Pulmonary artery endothelial cell (primary cell): ENCODE data around the gene OLFM1. TPM values are rescaled to one million over a fixed set of nuclear protein-coding genes. Genes with fewer than 3 reads are reported as not detected.

Experiments
- DNase-seq: peaks from one replicate; pipeline ENCODE4 v3.0.0-alpha.2; 2011; ENCODE audit warnings: low read depth, low spot score
- total RNA-seq: library from RNA; depleted of rRNA; stranded (reverse); fragments of >200 nt; gene quantifications from 2 replicates; pipeline ENCODE4 v1.2.3, GENCODE V29; 2014

OLFM1 gene
- total RNA-seq, 1 donor from 2014 or later: 0.13 TPM

DNA sequence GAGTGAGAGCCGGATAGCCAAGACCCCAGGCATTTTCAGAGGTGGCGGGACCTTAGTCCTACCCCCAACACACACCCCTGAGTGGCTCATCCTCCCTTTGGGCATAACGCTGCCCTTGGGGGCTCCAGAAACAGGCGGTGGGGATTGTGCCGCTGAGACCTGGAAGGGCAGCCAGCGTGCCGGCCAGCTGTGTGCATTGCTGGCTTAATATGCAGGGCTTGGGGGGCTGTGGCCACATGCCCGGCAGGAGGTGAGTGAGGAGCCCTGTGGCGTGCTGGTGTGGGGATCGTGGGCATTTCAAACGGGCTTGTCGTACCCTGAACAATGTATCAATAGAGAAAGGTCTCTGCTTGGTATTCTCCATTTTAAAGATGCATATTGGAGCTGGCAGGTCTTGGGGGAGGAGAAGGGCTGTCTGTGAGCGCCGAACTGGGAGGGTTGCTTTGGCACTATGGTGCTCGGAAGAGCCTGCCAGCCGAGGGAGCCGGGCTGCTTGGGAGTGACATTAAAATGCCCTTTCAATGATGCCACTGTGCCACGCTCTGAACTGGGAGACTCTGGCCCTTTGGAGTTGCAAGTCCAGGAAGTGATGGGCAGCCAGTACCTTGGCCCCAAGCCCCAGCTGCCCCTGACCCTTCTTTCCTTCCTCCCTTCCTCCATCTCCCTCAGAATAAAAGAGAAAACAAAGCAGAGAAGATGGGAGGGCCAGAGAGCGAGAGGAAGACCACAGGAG lies 11.2 kb upstream of the OLFM1 start:
- no peak for DNase-seq

DNA sequence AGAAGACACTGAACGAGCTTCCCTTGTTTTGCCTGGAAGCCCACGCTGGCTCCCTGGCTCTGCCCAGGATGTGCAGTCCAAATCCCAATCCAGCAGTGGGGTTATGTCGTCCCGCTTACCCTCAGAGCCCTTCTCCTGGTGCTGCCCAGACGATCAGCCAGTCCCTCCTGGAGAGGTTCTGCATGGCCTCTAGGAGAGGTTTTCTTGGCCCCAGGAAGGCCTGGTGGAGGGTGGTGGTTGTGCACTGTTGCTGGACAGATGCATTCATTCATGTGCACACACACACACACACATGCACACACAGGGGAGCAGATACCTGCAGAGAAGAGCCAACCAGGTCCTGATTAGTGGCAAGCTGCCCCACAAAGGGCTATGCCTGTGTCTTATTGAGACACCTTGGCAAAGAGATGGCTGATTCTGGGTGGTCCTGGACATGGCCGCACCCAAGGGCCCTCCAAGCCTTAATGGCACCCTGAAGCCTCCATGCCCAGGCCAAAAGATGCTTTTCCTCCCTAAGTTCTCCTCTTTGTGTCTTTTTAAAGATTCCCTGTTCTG lies 10.5 kb upstream of the OLFM1 start:
- DNase-seq: no peak

DNA sequence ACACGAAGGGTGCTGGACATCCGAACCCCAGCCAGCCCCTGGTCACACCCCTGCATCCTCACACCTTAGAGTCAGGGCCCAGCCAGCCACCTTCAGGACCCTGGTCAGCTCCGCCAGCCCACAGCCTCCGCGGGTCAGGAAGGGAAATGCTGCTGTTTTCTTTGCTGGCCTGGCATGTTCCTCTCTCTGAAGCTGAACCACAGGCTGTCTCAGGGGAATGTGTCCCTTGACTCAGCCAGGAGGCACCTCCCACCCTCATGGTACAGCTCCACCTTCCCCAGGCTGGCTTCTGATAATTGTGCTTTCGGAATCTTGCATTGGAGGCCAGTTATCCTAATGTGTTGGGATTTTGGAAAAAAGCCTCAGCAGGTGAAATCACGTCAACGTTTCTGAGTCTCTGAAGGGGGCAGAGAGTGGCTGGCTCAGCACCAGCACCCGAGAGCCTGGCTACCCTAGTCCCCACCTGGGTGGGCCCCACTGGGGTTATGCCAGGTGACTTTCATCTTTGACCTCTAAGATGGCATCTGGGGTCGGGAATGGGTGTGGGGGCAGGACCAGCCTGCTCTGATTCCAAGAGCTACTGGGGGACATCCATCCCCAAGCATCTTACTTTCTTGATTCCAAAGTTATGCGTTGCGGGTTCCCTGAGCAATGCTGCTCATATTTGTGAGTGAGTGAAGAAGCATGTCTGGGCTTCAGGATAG lies 9.8 kb upstream of the OLFM1 start:
- DNase-seq: no peak

DNA sequence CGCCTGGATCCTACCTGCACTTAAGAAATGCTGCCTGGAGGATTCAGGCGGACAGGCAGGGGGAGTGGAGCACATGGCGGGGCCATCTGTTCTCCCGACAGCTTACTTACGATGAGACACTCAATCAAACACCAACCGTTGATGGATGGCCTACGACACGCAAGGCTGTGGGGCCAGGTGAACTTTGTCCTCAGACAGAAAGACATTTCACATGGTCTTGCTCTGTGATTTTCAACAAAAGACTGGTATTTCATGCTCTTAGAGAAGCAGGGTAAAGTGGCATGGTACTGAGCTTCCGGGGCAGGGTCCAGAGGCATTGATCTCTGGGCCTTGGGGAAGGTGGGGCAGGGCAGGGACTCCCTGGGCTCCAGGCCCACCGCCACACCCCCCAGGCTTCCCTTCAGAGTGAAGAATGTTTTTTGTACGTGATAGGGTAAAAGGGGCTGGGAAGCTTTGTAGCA lies 9.1 kb upstream of the OLFM1 start:
- no peak for DNase-seq

DNA sequence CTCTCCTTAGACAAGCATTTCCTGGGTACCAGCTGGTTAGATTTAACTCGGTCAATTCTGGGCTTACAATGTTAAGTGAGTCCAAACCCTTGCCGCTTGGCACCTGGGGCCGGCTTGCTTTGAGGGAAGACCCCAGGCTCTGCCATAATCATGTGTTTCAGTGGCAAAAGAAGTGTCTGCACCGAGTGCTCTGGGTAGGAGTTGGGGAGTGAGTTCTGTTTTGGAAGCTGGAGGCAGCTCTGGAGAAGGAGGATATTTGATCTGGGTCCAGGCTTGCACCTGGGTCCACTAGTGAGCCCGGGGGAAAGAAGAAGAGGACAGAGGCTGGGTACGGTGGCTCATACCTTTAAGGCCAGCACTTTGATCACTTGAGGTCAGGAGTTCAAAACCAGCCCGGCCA lies 8.4 kb upstream of the OLFM1 start:
- no peak for DNase-seq

DNA sequence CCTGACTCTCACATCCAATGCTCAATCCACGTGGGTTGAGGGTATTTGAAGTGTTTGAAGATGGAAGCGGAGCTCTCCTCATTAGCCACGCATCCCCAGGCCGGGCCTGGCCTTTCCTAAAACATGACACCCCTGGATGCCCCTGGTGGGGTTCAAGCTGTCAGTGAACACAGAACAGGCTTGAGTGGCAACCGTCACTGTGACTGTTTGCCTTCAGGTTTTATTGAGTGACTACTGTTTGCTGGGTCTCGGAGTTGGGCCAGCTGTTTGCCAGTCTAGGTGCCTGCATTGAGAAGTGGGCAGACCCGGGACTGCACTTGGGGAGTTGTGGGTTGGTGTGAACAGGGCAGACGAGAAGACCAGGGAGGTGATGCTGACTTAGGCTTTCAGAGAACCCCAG lies 7.8 kb upstream of the OLFM1 start:
- DNase-seq: no peak

DNA sequence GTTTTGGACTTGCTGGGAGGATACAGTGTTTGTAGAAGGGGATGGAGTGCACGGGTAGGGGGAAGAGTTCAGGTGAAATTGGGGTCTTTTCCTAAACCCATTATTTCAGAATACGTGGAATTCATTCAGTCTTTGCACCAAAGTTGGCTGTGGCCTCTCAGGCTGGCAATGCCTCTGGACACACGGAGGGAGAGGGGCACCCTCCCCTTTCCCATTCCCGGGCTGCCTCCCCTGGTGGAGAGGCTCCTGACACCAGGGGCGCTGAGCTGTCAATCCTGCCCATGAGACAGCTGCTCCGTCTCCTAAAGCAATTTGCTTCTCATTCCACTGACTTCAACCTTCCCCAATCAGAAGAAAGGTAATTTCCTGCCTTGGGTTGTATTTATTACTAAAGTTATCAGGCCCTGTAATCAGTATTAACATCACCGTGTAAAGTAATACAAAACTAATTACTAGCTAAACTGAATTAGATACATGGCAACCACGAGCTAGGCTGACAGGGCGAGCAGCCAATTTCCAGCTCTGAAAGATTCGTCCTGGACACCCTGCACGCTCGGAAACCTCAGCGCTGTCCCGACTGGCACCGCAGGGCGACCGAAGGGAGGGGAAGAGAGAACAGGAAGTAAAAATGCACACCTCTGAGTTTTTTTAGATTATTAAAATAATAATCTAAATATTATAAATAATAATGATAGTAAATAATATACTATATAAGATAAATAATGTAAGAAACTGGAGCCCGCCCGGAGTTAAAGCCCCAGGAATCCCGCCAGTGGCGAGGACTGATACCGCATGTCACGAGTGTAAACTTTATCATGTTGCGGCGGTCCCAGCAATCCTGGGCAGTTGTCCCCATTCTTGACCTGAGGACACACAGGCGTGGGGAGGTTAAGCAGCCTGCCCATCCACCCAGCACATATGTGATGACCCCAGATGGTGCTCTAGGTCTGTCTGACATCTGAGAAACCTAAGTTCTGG lies 6.9 kb upstream of the OLFM1 start:
- DNase-seq: no peak

DNA sequence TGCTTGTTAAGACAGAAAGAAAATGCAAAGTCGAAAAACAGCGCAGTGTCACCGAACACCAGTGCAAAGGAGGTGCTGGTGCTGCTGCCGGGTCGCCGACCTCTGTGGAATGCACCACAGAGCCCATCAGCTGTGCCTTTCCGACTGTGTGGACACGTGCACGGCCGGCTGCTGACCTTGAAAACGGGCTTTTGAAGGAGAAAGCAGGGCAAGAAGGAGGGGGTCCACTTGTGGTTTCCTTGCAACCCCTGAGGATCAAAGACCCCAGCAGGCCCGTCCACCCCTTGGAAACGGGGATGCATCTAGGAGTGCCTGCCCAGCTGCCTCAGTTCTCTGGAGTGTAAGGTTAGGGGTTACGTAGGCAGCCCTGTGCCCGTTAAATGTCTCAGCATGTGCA lies 6.2 kb upstream of the OLFM1 start:
- DNase-seq: no peak

DNA sequence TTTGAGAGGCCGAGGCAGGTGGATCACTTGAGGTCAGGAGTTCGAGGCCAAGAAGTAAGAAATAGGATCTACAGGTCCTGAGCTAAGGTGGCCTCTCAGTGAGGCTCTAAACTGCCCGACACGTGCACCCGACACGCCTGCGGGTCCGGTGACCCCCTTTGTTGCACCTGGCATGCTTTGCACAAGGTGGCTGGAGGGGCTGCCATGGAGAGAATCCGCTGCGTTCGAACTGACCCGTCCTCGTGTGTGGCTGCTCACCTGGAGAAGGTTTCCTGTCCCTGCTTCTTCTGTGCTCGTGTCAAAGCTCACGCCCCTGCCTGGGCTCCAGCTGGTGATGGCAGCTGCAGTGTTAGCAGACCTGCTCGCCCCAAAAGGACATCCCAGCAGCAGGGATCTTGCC lies 5.7 kb upstream of the OLFM1 start:
- no peak for DNase-seq

DNA sequence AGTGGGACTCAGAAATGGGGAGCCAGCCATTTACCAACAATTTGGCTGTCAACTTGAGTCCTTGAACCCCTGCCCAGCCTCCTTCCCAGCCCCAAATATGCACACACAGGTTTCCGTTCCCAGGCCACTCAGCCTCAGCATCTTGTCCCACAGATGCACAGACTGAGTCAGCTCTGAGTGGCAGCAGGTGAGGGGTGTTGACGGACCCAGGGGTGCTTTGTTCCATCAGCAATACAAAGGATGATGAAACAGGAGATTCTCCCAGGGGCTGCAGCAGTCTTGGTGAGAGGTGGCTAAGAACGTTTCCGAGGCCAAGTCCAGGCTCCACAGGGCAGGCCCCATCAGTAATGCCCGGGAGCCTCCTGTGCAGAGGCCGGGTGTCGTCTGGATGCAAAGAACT lies 4.9 kb upstream of the OLFM1 start:
- no peak for DNase-seq

DNA sequence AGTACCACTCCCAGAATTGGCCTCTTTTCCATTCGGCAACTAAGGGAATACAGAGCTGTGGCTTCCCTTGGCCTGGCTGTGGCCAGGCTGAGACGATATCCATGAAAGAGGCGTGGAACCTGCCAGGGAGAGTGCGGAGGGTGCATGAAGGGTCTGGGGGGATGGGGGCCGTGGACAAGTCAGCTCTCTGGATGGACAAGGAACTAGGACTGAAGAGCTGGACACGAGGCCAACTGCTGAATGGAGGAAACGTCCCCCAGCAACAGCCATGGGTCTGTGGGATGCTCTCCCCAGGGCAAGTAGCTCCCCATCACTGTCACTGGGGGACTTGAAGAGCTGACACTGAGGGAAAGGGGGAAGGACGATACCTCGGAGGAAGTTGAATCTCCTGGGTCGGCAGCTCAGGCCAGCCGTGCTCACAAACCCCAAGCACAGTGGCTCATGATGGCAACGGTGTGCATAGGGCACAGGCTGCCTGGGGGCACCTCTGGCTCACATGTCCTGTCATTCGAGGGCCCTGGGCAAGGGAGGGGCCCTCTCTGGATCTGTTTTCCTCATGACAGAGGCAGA lies 4.1 kb upstream of the OLFM1 start:
- DNase-seq: no peak

DNA sequence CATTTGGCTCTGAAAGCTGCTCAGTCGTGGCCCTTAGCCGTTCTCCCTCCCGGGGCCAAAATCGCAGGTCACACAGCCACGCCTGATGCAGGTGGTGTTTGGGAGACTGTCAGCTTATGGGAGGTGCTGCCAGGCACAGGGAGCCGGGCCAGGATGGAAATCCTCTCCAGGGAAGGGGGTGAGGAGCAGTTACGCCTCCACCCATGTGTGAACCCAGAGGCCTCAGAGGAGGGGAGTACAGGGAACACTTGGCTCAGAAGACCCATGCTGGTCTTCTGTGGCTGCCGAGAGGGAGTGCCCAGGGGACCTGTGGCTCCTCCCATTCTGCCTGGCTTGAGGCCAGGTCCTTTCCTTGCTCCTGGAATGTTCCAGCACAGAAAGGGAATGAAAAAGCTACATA lies 3.6 kb upstream of the OLFM1 start:
- DNase-seq: no peak

DNA sequence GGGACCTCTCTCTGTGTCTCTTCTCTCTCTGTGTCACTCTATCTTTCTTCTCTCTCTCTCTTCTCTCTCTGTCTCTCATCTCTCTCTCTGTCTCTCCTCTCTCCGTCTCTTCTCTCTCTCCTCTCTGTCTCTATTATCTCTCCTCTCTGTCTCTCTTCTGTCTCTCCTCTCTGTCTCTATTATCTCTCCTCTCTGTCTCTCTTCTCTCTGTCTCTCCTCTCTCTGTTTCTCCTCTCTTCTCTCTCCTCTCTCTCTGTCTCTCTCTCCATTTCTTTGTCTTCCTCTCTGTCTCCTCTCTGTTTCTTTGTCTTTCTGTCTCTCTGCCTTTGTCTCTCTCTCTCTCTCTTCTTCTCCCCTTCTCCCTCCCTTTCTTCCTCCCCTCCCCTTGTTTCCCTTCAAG lies 3.2 kb upstream of the OLFM1 start:
- no peak for DNase-seq

DNA sequence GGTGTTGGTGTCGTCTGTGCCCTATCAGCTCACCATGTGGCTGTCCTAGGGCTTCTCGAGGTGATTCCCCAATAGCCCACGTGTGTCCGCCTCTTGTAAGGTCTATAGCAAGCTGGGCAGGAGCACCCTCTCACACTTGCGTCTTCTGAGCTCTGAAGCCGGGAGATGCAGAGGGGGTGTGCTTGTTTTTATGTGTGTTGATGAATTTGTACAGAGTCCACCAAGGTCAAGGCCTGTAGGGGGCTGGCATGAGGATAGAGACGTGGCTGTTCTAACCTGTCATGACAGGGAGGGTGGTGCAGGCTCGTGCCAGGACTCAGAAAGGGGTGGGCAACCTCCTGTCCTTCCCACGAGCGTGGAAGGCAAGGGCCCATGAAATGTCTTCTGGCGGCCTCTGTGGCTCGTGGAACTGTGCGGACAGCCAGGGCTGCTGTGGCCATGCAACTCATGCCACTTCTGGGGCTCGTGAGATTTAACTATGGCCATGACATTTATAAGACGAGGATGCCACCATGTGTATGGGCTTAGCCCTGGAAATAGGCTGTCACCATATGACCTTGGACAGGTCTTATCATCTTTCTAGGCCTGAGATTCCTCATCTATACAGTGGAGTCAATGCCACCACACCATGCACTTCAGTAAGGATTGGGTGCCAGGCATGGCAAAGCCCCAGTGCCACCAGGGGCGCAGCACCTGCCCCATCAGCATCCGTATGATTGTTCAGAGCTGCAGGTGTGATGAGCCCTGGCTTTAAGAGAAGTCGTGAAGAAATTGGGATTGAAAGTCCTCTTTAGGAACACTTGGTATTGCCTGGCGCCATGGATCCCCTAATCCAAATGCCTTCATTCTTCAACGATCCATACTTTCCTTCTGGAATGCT lies 2.3 kb upstream of the OLFM1 start:
- no peak for DNase-seq

DNA sequence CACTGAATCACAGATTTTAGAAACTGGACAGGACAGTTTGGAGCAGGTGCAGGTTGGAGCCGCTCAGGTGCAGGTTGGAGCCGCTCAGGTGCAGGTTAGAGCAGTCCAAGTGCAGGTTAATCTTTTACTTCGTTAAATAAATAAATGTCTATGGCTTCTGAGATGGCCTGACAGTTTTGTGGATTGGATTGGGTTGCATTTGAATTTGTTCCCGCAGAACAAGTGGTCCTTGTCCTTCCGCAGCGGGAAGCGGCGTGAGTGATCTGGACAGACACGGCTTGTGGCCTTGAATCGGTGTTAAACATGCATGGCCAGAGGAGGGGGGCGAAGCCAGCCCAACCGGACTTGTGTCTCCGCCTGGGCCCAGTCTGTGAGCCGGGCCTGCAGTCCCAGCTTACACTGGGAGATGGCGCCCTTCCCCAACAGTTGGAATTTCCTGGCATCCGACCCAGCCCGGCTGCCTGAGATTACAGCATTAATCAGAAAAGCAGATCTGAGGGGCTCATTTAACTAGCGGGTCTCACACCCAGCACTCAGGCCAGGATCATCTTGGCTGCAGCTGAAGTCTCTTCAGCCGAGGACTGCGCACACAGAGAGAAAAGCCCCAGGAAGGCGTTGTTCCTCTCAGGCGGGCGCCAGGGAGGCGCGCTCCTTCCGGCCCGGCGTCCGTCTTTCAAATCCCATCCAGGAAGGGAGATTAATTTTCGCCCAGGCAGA lies 1.5 kb upstream of the OLFM1 start:
- DNase-seq: peak; percentile 26

DNA sequence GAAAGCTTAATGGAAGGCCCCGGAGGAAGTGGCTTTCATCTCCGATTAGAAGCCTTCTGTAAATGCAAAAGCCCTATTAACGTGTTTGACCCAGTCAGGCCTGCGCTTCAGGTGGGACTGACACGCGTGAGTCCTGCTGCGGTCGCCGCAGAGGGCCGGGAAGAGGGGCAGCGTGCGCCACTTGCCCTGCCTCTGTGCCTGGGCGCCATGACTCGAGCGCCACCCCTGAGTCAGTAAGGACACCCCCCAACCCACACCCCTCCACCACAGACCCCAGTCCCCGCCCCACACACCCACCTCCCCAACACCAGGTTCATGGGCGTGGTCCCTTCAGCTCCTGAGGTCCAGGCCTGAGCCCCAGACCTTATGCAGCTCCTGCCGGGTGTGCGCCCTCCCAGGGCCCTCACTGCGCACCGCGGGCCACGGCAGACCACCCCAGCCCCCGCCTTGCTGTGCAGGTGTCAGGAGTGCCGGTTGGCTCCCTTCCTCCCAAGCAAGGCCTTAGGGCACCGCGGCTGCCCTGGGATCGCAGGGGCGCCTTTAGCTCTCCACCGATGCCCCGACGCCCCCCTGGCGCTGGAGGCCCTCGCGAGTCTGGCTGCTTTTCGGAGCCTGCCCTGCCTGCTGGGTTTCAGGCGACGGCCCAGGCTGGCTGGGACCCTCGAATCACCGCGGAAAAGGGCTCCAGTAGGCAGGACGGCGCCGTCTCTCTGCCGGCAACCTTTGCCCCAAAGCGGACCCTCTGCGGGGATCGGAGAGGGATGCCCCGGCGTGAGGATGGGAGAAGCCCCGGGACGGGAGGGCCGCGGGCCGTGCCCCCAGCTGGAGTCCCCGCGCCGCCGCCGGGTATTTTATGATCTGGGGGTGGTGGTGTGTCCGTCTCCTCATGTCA lies 625 bp upstream of the OLFM1 start:
- no peak for DNase-seq

DNA sequence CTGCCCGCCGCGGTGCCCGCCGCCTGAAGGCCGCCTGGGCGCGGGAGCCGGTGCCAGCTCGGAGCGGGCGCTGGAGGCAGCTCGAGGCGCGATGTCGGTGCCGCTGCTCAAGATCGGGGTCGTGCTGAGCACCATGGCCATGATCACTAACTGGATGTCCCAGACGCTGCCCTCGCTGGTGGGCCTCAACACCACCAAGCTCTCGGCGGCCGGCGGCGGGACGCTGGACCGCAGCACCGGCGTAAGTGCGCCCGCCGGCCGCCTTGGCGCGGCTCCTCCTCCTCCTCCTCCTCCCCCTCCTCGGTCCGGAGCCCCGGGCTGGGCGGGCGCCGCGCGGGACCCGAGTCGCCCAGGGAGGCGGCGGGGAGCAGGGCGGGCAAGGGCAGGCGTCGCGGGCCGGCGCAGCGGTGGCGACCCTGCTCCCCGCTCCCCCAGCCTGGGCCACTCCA lies 455 bp downstream of the OLFM1 start:
- no peak for DNase-seq

DNA sequence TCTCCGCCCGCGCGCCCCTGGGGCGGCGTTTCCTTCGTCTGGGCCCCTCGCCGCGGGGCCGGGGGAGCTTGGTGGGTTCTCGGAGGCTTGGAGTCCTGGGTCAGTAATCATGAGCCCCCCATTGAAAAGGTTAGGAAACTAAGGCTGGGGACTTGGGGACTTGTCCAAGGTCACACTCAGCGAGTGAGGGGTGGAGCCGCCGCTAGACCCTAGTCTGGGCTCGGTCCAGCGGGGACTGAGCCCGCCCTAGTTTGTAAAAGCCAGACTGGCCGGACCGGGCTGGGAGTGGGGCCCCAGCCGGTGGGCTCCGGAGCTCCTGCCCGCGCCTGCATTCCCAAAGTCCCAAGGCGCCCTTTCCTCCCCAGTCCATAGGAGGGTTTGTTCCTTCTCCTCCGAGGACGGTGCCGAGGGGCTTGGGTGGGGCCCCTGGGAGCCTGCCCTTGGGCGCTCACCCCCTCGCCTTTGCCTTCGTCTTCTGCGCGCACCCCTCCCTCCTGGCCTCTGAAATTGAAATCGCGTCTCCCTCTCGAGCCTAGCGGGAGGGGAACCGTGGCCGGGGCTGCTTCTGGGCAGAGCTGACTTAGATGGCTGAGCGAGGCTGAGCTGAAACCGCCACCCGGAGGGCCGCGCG lies 995 bp downstream of the OLFM1 start:
- DNase-seq: no peak
